ENCODE results near the gene ORM2. TPM values are rescaled to one million over a fixed set of nuclear protein-coding genes. Genes with fewer than 3 reads are reported as not detected.

Gene ORM2
- total and polyA plus RNA-seq, 2 of the 13 experiments (the other 11 are each of a cell fraction or from before 2014, with no cell fraction given) = 565 to 824 TPM

DNA sequence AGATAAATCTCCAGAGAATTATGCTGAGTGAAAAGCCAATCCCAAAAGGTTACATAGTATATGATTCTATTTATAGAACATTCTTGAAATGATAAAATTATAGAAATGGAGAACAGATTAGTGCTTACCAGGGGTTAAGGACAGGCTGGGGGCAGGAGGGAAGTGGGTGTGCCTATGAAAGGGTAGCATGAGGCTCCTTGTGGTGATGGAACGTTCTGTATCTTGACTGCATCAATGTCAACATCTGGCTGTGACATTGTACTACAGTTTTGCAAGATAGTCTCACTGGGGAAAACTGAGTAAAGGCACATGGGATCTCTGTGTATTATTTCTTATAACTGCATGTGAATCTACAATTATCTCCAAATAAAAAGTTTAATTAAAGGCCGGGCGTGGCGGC is 22.3 kb downstream of the ORM2 start:
- WGBS (ENCODE audit: low lambda C conversion rate) = 94% methylated on average over 4 of the region's 4 CpGs
- TF ChIP-seq, protein P1, sequence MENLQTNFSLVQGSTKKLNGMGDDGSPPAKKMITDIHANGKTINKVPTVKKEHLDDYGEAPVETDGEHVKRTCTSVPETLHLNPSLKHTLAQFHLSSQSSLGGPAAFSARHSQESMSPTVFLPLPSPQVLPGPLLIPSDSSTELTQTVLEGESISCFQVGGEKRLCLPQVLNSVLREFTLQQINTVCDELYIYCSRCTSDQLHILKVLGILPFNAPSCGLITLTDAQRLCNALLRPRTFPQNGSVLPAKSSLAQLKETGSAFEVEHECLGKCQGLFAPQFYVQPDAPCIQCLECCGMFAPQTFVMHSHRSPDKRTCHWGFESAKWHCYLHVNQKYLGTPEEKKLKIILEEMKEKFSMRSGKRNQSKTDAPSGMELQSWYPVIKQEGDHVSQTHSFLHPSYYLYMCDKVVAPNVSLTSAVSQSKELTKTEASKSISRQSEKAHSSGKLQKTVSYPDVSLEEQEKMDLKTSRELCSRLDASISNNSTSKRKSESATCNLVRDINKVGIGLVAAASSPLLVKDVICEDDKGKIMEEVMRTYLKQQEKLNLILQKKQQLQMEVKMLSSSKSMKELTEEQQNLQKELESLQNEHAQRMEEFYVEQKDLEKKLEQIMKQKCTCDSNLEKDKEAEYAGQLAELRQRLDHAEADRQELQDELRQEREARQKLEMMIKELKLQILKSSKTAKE (CRISPR knock-in tag; IDR thresholded peaks at IDR 0.05; ENCODE audit: borderline replicate concordance) = no peak
- TF ChIP-seq, protein P2, sequence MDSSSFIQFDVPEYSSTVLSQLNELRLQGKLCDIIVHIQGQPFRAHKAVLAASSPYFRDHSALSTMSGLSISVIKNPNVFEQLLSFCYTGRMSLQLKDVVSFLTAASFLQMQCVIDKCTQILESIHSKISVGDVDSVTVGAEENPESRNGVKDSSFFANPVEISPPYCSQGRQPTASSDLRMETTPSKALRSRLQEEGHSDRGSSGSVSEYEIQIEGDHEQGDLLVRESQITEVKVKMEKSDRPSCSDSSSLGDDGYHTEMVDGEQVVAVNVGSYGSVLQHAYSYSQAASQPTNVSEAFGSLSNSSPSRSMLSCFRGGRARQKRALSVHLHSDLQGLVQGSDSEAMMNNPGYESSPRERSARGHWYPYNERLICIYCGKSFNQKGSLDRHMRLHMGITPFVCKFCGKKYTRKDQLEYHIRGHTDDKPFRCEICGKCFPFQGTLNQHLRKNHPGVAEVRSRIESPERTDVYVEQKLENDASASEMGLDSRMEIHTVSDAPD (CRISPR knock-in tag; IDR thresholded peaks at IDR 0.05) = no peak
- TF ChIP-seq, protein P3, sequence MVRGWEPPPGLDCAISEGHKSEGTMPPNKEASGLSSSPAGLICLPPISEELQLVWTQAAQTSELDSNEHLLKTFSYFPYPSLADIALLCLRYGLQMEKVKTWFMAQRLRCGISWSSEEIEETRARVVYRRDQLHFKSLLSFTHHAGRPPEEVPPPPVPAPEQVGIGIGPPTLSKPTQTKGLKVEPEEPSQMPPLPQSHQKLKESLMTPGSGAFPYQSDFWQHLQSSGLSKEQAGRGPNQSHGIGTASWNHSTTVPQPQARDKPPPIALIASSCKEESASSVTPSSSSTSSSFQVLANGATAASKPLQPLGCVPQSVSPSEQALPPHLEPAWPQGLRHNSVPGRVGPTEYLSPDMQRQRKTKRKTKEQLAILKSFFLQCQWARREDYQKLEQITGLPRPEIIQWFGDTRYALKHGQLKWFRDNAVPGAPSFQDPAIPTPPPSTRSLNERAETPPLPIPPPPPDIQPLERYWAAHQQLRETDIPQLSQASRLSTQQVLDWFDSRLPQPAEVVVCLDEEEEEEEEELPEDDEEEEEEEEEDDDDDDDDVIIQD (CRISPR knock-in tag; IDR thresholded peaks at IDR 0.05; ENCODE audit: low read depth) = no peak
- TF ChIP-seq, protein P4, sequence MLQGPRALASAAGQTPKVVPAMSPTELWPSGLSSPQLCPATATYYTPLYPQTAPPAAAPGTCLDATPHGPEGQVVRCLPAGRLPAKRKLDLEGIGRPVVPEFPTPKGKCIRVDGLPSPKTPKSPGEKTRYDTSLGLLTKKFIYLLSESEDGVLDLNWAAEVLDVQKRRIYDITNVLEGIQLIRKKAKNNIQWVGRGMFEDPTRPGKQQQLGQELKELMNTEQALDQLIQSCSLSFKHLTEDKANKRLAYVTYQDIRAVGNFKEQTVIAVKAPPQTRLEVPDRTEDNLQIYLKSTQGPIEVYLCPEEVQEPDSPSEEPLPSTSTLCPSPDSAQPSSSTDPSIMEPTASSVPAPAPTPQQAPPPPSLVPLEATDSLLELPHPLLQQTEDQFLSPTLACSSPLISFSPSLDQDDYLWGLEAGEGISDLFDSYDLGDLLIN (CRISPR knock-in tag; IDR thresholded peaks at IDR 0.05; ENCODE audit: borderline replicate concordance) = no peak
- TF ChIP-seq FOXJ3 (CRISPR knock-in tag; IDR thresholded peaks at IDR 0.05; ENCODE audit: borderline replicate concordance) (no peak), PAF1 (CRISPR knock-in tag; IDR thresholded peaks at IDR 0.05) (no peak), ZNF207 (IDR thresholded peaks at IDR 0.05; ENCODE audit: borderline replicate concordance) (no peak)
- TF ChIP-seq, protein P5, sequence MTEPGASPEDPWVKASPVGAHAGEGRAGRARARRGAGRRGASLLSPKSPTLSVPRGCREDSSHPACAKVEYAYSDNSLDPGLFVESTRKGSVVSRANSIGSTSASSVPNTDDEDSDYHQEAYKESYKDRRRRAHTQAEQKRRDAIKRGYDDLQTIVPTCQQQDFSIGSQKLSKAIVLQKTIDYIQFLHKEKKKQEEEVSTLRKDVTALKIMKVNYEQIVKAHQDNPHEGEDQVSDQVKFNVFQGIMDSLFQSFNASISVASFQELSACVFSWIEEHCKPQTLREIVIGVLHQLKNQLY (CRISPR knock-in tag; IDR thresholded peaks at IDR 0.05) = no peak
- TF ChIP-seq, protein P6, sequence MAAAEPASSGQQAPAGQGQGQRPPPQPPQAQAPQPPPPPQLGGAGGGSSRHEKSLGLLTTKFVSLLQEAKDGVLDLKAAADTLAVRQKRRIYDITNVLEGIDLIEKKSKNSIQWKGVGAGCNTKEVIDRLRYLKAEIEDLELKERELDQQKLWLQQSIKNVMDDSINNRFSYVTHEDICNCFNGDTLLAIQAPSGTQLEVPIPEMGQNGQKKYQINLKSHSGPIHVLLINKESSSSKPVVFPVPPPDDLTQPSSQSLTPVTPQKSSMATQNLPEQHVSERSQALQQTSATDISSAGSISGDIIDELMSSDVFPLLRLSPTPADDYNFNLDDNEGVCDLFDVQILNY (CRISPR knock-in tag; conservative IDR thresholded peaks at IDR 0.05) = no peak
- TF ChIP-seq, protein P7, sequence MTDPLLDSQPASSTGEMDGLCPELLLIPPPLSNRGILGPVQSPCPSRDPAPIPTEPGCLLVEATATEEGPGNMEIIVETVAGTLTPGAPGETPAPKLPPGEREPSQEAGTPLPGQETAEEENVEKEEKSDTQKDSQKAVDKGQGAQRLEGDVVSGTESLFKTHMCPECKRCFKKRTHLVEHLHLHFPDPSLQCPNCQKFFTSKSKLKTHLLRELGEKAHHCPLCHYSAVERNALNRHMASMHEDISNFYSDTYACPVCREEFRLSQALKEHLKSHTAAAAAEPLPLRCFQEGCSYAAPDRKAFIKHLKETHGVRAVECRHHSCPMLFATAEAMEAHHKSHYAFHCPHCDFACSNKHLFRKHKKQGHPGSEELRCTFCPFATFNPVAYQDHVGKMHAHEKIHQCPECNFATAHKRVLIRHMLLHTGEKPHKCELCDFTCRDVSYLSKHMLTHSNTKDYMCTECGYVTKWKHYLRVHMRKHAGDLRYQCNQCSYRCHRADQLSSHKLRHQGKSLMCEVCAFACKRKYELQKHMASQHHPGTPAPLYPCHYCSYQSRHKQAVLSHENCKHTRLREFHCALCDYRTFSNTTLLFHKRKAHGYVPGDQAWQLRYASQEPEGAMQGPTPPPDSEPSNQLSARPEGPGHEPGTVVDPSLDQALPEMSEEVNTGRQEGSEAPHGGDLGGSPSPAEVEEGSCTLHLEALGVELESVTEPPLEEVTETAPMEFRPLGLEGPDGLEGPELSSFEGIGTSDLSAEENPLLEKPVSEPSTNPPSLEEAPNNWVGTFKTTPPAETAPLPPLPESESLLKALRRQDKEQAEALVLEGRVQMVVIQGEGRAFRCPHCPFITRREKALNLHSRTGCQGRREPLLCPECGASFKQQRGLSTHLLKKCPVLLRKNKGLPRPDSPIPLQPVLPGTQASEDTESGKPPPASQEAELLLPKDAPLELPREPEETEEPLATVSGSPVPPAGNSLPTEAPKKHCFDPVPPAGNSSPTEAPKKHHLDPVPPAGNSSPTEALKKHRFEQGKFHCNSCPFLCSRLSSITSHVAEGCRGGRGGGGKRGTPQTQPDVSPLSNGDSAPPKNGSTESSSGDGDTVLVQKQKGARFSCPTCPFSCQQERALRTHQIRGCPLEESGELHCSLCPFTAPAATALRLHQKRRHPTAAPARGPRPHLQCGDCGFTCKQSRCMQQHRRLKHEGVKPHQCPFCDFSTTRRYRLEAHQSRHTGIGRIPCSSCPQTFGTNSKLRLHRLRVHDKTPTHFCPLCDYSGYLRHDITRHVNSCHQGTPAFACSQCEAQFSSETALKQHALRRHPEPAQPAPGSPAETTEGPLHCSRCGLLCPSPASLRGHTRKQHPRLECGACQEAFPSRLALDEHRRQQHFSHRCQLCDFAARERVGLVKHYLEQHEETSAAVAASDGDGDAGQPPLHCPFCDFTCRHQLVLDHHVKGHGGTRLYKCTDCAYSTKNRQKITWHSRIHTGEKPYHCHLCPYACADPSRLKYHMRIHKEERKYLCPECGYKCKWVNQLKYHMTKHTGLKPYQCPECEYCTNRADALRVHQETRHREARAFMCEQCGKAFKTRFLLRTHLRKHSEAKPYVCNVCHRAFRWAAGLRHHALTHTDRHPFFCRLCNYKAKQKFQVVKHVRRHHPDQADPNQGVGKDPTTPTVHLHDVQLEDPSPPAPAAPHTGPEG (CRISPR knock-in tag; IDR thresholded peaks at IDR 0.05) = no peak

More for the DNA sequence above, 22.3 kb downstream of the ORM2 start:
- Histone ChIP-seq H3K79me2 (ENCODE audit: insufficient read depth, low read length) (no peaks in the 10 kb centered on the region), H3K9me3 (ENCODE audit: low read length) (no peaks in the 10 kb centered on the region), H3K4me1 (ENCODE audit: insufficient read depth, low read length) (peaks cover 15% of the 10 kb centered on the region), H3K36me3 (replicated peaks in 1 of 2; ENCODE audit: control insufficient read depth in 1 of 2, insufficient read depth in 2 of 2, low read length in 2 of 2) (peaks cover 2 to 16% of the 10 kb centered on the region in 2 experiments; a peak in 4 of 5 replicates), H4K20me1 (ENCODE audit: insufficient read depth, low read length) (no peaks in the 10 kb centered on the region), H3K4me3 (replicated peaks in 1 of 3; ENCODE audit: insufficient read depth in 1 of 3, low read depth in 2 of 3, low read length in 3 of 3) (no peak overlapping the region), H3K4me2 (ENCODE audit: low read depth, low read length) (no peak overlapping the region), H3K27ac (ENCODE audit: extremely low read length, insufficient read depth, low read length) (no peak overlapping the region), H2AFZ (ENCODE audit: low read length) (no peak overlapping the region), H3K9ac (ENCODE audit: insufficient read depth, low read depth, low read length) (no peak overlapping the region), H3K27me3 (ENCODE audit: control insufficient read depth in 1 of 2, insufficient read depth in 2 of 2, low read length in 2 of 2) (no peaks in the 10 kb centered on the region)
- in situ Hi-C loops (cut with HindIII; ENCODE audit: extremely low pct_ligation_motif_present, low pct_unique_long_range_greater_than_20kb) (no loop called here), intact Hi-C loops (cut with micrococcal nuclease; ENCODE audit: unreplicated experiment) (no loop called here)
- BruUV-seq (replicated peaks) = no TSS peak
- ChIA-PET CTCF (ENCODE audit: low intra/inter-chr PET ratio, low total read pairs) (no interaction called here), POLR2A (no interaction called here)
- DNase-seq (ENCODE audit: low spot score) (no peak), ATAC-seq (no peak), FAIRE-seq (no peak)

Measured in HepG2 (cell line).